Measurements from ENCODE around the gene ST6GALNAC4. TPM values are rescaled to one million over a fixed set of nuclear protein-coding genes. Genes with fewer than 3 reads are reported as not detected.
A peak's percentile ranks its signal among the peaks of the same experiment; 100 is the strongest.

The ST6GALNAC4 gene
- total RNA-seq, 1 donor from 2014 or later: 17.5 TPM

- Mint-ChIP-seq H3K36me3 (no peaks in the 10 kb centered on the region), H3K9me3 (no peaks in the 10 kb centered on the region), H3K27me3 (no peaks in the 10 kb centered on the region), H3K27ac (no peak overlapping the region), H3K4me1 (ENCODE audit: unreplicated experiment) (peaks cover 15% of the 10 kb centered on the region), H3K4me3 (peak overlapping the region; percentile 52)
- no peak for TF ChIP-seq CTCF (conservative IDR thresholded peaks at IDR 0.05)
- no peak for DNase-seq (ENCODE audit: extremely low spot score, unreplicated experiment)
Observed at GRCh38 chr9:127875306-127875966, 41.4 kb downstream of the ST6GALNAC4 start.

- DNase-seq (ENCODE audit: extremely low spot score, unreplicated experiment): no peak
- Mint-ChIP-seq H3K27ac (no peak overlapping the region), H3K36me3 (no peaks in the 10 kb centered on the region), H3K4me1 (ENCODE audit: unreplicated experiment) (peaks cover 15% of the 10 kb centered on the region), H3K4me3 (no peak overlapping the region), H3K9me3 (no peaks in the 10 kb centered on the region), H3K27me3 (no peaks in the 10 kb centered on the region)
- no peak for TF ChIP-seq CTCF (conservative IDR thresholded peaks at IDR 0.05)
Observed at GRCh38 chr9:127874301-127875221, 42.3 kb downstream of the ST6GALNAC4 start.

GRCh38 chr9:127873886-127874285 is 43.0 kb downstream of the ST6GALNAC4 start:
- Mint-ChIP-seq H3K27ac (no peak overlapping the region), H3K4me3 (no peak overlapping the region), H3K9me3 (no peaks in the 10 kb centered on the region), H3K4me1 (ENCODE audit: unreplicated experiment) (peaks cover 15% of the 10 kb centered on the region), H3K36me3 (no peaks in the 10 kb centered on the region), H3K27me3 (no peaks in the 10 kb centered on the region)
- DNase-seq (ENCODE audit: extremely low spot score, unreplicated experiment): no peak
- no peak for TF ChIP-seq CTCF (conservative IDR thresholded peaks at IDR 0.05)

- no peak for TF ChIP-seq CTCF (conservative IDR thresholded peaks at IDR 0.05)
- no peaks in the 10 kb centered on the region for H3K27me3 Mint-ChIP-seq
- H3K9me3 Mint-ChIP-seq: no peaks in the 10 kb centered on the region
- peaks cover 16% of the 10 kb centered on the region for H3K4me1 Mint-ChIP-seq (ENCODE audit: unreplicated experiment)
- H3K4me3 Mint-ChIP-seq: no peak overlapping the region
- peaks cover 4% of the 10 kb centered on the region for H3K36me3 Mint-ChIP-seq
- H3K27ac Mint-ChIP-seq: no peak overlapping the region
- DNase-seq (ENCODE audit: extremely low spot score, unreplicated experiment): no peak
Observed at GRCh38 chr9:127873223-127873691, 43.6 kb downstream of the ST6GALNAC4 start.

GRCh38 chr9:127872369-127873222 is 44.2 kb downstream of the ST6GALNAC4 start:
- no peaks in the 10 kb centered on the region for H3K27me3 Mint-ChIP-seq
- no peak for TF ChIP-seq CTCF (conservative IDR thresholded peaks at IDR 0.05)
- DNase-seq (ENCODE audit: extremely low spot score, unreplicated experiment): no peak
- peaks cover 4% of the 10 kb centered on the region for H3K36me3 Mint-ChIP-seq
- no peak overlapping the region for H3K27ac Mint-ChIP-seq
- H3K9me3 Mint-ChIP-seq: no peaks in the 10 kb centered on the region
- H3K4me3 Mint-ChIP-seq: no peak overlapping the region
- H3K4me1 Mint-ChIP-seq (ENCODE audit: unreplicated experiment): peaks cover 11% of the 10 kb centered on the region

Data from type B pancreatic cell (in vitro differentiated cells).